ENCODE measurements around the gene LAMTOR1.

LAMTOR1 gene

DNA sequence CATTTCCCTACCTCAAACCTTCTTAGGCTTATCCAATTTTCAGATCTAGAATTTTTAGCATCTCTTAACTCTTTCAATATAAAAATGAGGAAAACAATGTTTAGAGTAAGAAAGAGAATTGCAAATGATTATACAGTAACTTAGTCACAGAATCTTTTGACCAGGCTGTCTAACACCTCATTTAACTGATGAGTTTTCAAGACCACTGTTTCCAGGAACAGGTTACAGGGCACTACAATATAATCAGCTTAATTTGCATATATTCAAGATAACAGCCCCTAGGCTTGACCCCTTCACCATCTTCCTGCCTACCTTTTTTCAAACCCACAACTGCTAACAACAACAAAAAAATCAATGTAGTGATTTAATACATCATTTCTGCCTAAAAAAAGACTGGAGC lies 35.4 kb downstream of the LAMTOR1 start:
- TF ChIP-seq, protein P1, sequence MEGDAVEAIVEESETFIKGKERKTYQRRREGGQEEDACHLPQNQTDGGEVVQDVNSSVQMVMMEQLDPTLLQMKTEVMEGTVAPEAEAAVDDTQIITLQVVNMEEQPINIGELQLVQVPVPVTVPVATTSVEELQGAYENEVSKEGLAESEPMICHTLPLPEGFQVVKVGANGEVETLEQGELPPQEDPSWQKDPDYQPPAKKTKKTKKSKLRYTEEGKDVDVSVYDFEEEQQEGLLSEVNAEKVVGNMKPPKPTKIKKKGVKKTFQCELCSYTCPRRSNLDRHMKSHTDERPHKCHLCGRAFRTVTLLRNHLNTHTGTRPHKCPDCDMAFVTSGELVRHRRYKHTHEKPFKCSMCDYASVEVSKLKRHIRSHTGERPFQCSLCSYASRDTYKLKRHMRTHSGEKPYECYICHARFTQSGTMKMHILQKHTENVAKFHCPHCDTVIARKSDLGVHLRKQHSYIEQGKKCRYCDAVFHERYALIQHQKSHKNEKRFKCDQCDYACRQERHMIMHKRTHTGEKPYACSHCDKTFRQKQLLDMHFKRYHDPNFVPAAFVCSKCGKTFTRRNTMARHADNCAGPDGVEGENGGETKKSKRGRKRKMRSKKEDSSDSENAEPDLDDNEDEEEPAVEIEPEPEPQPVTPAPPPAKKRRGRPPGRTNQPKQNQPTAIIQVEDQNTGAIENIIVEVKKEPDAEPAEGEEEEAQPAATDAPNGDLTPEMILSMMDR (IDR thresholded peaks at IDR 0.05; ENCODE audit: extremely low read depth, insufficient read depth, missing control alignments), result no peak
- in situ Hi-C loops (cut with MboI; ENCODE audit: low pct_unique_long_range_greater_than_20kb, low sequenced_read_pairs, unreplicated experiment), result no loop called here
- DNase-seq (ENCODE audit: low spot score), result no peak

DNA sequence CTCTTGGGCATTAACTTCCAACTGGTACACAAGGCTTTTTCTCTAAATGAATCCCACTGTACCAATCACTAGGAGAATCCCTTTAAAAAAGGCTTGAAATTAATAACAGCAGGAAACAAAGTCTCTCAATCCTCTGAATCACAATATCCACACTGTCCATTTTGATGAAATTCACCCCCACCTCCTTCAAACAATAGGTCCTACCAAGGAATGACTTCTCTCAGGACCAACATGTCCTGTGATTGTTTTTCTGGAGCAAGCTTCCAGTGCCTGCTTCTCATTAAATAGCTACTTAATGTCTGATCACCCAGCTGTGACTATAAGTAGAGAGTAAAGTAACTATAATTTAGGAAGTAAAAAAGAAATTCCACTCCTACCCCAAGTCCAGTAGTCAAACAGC lies 35.8 kb downstream of the LAMTOR1 start:
- in situ Hi-C loops (cut with MboI; ENCODE audit: low pct_unique_long_range_greater_than_20kb, low sequenced_read_pairs, unreplicated experiment), result no loop called here
- DNase-seq (ENCODE audit: low spot score), result no peak
- TF ChIP-seq, protein P1 (IDR thresholded peaks at IDR 0.05; ENCODE audit: extremely low read depth, insufficient read depth, missing control alignments), result no peak

DNA sequence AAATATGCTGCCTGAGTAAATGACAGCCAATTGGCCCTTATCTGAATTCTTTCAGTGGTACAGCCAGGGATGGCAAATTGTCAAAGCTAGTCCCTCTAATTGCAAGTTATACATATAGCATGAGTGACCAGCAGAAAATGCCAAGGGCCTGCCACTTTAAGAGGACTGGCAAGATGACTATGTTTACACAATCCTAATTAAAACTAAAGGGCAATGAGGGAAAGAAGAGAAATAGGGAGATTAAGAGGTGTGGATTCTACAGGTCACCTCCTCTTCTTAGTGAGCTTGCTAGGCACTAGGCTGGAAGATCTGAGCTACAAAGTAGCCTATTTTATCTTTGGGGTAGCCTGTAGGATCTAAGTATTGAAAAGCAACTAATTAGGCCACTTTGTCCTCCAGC lies 36.2 kb downstream of the LAMTOR1 start:
- no peak for DNase-seq (ENCODE audit: low spot score)
- in situ Hi-C loops (cut with MboI; ENCODE audit: low pct_unique_long_range_greater_than_20kb, low sequenced_read_pairs, unreplicated experiment), result no loop called here
- TF ChIP-seq, protein P1 (IDR thresholded peaks at IDR 0.05; ENCODE audit: extremely low read depth, insufficient read depth, missing control alignments), result no peak

DNA sequence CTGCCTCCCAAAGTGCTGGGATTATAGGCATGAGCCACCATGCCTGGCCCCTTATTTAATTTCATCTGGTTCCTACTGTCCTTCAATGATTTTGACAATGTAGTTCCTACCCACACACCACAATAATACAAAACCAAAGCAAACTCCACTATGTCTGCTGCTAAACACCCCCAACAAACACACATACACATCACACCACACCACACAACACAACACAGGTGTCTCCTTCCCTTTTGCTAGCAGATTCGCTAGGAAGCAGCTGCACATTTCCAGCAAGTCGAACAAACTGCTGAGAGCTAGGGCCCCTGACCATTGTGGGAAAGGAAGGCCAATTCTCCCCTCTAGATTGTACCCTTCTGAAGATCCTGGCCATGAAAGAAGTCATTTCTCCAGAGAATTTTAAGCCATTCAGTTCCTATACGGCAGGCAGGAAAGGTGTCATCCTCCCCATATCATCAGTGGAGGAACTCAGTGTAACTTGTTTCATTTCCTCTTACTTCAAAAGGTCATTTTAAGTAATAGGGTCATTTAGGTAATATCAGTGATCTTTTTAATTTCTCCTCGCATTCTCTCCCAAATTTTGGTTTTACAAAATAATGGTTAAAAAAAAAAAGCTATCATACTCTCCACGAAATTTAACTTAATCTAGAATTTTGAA lies 41.2 kb downstream of the LAMTOR1 start:
- DNase-seq (ENCODE audit: low spot score), result no peak
- in situ Hi-C loops (cut with MboI; ENCODE audit: low pct_unique_long_range_greater_than_20kb, low sequenced_read_pairs, unreplicated experiment), result no loop called here
- TF ChIP-seq, protein P1 (IDR thresholded peaks at IDR 0.05; ENCODE audit: extremely low read depth, insufficient read depth, missing control alignments), result no peak

DNA sequence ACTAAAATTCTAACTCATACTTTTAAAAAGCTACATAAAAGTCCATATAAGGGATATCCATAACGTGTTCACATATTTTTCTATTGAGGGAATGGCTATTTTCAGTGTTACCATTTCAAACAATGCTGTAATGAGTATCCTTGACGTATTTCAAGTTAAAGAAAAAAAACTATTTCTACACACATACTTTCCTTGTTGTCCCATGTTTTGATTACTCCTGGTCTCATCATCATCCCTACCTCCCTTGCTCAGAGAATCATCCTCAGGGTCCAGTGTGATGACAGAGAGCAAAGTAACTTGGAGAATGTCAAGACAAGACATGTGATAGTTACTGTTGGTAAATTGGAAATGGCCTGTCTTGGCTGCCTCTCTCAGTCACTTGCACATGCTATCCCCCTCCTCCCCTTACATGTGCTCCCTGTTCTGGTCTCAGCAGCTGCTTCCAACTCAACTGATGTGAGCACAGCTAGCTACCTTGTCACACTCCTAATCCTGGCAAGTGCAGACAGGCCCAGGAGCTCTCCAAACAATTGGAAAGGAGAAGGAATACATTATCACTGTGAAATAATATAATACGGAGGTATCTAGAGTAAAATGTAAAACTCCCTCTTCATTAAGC lies 44.6 kb downstream of the LAMTOR1 start:
- TF ChIP-seq, protein P1 (IDR thresholded peaks at IDR 0.05; ENCODE audit: extremely low read depth, insufficient read depth, missing control alignments), result no peak
- in situ Hi-C loops (cut with MboI; ENCODE audit: low pct_unique_long_range_greater_than_20kb, low sequenced_read_pairs, unreplicated experiment), result no loop called here
- no peak for DNase-seq (ENCODE audit: low spot score)

DNA sequence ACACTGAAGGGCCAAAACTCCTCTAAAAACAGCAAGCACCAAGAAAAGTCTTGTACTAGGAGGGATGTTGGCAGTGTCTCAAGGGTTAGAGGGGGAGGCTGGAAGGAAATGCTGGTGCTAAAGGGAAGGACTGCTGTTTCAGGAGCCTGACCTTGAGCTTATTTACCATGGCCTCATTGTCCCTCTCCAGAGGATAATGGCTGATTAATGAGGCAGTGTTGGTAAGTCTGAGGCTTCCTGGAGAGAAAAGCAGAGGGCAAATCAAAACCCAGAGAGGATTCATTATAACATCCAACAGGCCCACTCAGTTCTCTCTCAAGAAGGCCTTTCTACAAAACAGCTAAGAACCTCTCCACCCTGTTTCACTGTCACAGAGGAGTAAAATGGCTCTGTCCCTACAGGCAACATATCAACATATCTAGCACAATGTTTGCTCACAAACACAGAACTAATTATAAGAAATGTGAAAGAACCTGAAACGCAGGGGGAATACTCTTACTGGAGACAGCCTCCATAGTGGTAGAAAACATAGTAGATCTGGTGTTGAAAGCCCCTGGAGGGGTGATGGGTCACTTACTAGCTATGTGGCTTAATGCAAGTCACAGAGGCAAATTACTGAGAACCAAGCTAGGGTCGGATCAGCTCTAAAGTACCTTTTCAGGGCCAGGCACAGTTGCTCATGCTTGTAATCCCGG lies 54.2 kb downstream of the LAMTOR1 start:
- TF ChIP-seq, protein P1 (IDR thresholded peaks at IDR 0.05; ENCODE audit: extremely low read depth, insufficient read depth, missing control alignments), result no peak
- in situ Hi-C loops (cut with MboI; ENCODE audit: low pct_unique_long_range_greater_than_20kb, low sequenced_read_pairs, unreplicated experiment), result no loop called here
- no peak for DNase-seq (ENCODE audit: low spot score)
